IPS-20b (cell line): ENCODE data around the gene HNRNPAB.

Experiments
- H3K27ac ChIP-seq: one replicate; pipeline ENCODE4 v1.5.1; 2013; ENCODE audit warnings: low read length
- H3K27me3 ChIP-seq: 2 replicates; pipeline ENCODE4 v1.6.1; 2013; ENCODE audit warnings: mild to moderate bottlenecking, low read length, inconsistent platforms; ENCODE audit not compliant: insufficient read depth
- H3K36me3 ChIP-seq: 2 replicates; pipeline ENCODE4 v1.6.1; 2013; ENCODE audit warnings: low read depth, mild to moderate bottlenecking, inconsistent platforms, low read length, moderate library complexity; ENCODE audit not compliant: insufficient read depth
- H3K4me1 ChIP-seq: 2 replicates; pipeline ENCODE4 v1.6.1; 2013; ENCODE audit warnings: mild to moderate bottlenecking, control low read depth, inconsistent platforms, low read length, moderate library complexity; ENCODE audit not compliant: insufficient read depth
- H3K4me3 ChIP-seq: 2 replicates; pipeline ENCODE4 v1.5.1; 2013; ENCODE audit warnings: mild to moderate bottlenecking, low read length, inconsistent platforms
- H3K9ac ChIP-seq: 2 replicates; pipeline ENCODE4 v1.6.1; 2013; ENCODE audit warnings: low read depth, mild to moderate bottlenecking, inconsistent platforms, low read length, moderate library complexity
- H3K9me3 ChIP-seq: 2 replicates; pipeline ENCODE4 v1.6.1; 2013; ENCODE audit warnings: mild to moderate bottlenecking, low read depth, low read length, inconsistent platforms; ENCODE audit not compliant: insufficient read depth

Gene HNRNPAB

GRCh38 chr5:178207183-178207916, 3.0 kb downstream of the HNRNPAB start:
- no peaks in the 10 kb centered on the region for H3K27me3 ChIP-seq
- peaks cover 71% of the 10 kb centered on the region for H3K36me3 ChIP-seq
- H3K4me3 ChIP-seq = peak overlapping the region; percentile 100
- no peaks in the 10 kb centered on the region for H3K4me1 ChIP-seq
- no peaks in the 10 kb centered on the region for H3K9me3 ChIP-seq
- H3K9ac ChIP-seq = peak overlapping the region; percentile 94; the same call in 1 of the 2 replicates
- no peak overlapping the region for H3K27ac ChIP-seq

DNA sequence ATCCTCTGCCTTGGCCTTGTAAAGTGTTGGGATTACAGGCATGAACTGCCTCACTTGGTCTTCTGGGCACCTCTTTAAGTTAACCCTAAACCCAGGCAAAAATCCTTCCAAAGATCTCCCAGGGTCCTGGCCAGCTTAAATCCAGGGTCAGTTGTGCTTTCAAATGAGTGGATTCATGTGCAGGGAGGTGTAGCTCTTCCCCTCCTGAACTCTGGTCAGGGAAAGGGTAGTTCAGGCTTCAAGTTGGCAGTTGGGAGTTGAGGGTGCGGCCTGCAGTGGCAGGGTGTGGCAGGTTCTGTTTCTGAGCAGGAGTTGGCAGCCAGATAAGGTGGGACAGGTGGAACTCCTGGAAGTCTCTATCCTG, 3.6 kb downstream of the HNRNPAB start:
- peaks cover 76% of the 10 kb centered on the region for H3K36me3 ChIP-seq
- no peaks in the 10 kb centered on the region for H3K9me3 ChIP-seq
- H3K9ac ChIP-seq = no peak overlapping the region
- H3K4me3 ChIP-seq = no peak overlapping the region; the same call in 1 of the 2 replicates
- no peaks in the 10 kb centered on the region for H3K4me1 ChIP-seq
- no peak overlapping the region for H3K27ac ChIP-seq
- H3K27me3 ChIP-seq = no peaks in the 10 kb centered on the region

- H3K4me1 ChIP-seq = no peaks in the 10 kb centered on the region
- no peaks in the 10 kb centered on the region for H3K9me3 ChIP-seq
- H3K27me3 ChIP-seq = no peaks in the 10 kb centered on the region
- no peak overlapping the region for H3K27ac ChIP-seq
- peaks cover 84% of the 10 kb centered on the region for H3K36me3 ChIP-seq
- H3K4me3 ChIP-seq = no peak overlapping the region
- H3K9ac ChIP-seq = no peak overlapping the region
Measured at GRCh38 chr5:178208540-178209227, 4.4 kb downstream of the HNRNPAB start.

DNA sequence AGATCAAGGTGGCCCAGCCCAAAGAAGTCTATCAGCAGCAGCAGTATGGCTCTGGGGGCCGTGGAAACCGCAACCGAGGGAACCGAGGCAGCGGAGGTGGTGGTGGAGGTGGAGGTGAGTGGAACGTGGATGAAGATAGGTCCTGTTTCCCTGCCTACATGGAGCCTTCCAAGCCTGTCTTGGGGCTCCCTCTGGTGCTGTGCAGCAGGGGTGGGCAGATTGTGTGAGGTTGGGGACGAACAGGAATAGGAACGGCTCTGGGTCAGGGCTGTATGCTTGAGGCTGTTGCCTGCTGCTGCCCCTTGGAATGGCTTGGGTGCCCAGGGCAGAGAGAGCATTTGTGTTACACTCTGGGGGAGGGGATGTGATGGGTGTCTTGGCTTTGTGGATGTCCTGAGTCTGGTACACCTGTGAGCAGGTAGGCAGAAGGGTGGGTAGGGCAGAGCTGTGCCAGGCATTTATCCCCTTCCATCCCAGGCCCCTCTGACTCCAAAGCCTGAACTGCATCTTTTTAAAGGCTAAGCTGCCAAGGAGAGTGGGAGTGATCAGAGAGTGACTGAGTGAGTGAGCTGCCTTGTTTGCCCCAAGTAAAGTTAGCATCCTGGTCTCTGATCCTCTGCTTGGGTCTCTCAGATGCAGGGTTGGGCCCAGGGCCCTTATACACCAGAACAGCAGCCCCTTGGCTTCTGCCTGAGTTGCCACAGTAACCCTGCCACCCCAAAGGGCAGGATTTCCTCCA, 5.2 kb downstream of the HNRNPAB start:
- Histone ChIP-seq H3K27me3 (no peaks in the 10 kb centered on the region), H3K36me3 (peaks cover 92% of the 10 kb centered on the region), H3K4me3 (no peak overlapping the region), H3K27ac (no peak overlapping the region), H3K9ac (no peak overlapping the region), H3K4me1 (no peaks in the 10 kb centered on the region), H3K9me3 (no peaks in the 10 kb centered on the region)

DNA sequence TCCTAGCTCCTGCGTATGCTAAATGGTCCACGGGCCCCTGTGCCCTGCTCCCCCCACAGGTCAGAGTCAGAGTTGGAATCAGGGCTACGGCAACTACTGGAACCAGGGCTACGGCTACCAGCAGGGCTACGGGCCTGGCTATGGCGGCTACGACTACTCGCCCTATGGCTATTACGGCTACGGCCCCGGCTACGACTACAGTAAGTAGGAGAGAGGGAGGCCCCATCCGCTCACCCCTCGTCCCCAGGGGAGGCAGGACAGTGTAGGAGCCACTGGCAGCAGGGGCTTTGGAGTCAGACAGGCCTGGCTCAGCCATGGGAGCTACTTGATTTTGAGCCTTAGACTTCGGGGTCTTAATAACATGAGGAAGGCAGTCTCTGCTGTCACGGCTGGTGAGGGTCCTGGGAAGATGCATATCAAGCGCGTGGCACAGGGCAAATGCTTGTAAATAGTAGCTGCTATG, 5.8 kb downstream of the HNRNPAB start:
- H3K4me3 ChIP-seq = no peak overlapping the region
- no peak overlapping the region for H3K27ac ChIP-seq
- H3K4me1 ChIP-seq = no peaks in the 10 kb centered on the region
- no peaks in the 10 kb centered on the region for H3K9me3 ChIP-seq
- H3K27me3 ChIP-seq = no peaks in the 10 kb centered on the region
- peaks cover 98% of the 10 kb centered on the region for H3K36me3 ChIP-seq
- H3K9ac ChIP-seq = no peak overlapping the region

GRCh38 chr5:178210686-178211085, 6.4 kb downstream of the HNRNPAB start:
- Histone ChIP-seq H3K27ac (no peak overlapping the region), H3K9ac (no peak overlapping the region), H3K36me3 (peaks cover 100% of the 10 kb centered on the region), H3K4me1 (no peaks in the 10 kb centered on the region), H3K9me3 (no peaks in the 10 kb centered on the region), H3K27me3 (no peaks in the 10 kb centered on the region), H3K4me3 (no peak overlapping the region)

GRCh38 chr5:178211095-178212048, 7.0 kb downstream of the HNRNPAB start:
- no peaks in the 10 kb centered on the region; the same call in 1 of the 2 replicates for H3K4me1 ChIP-seq
- H3K27ac ChIP-seq = no peak overlapping the region
- no peaks in the 10 kb centered on the region for H3K27me3 ChIP-seq
- H3K9me3 ChIP-seq = no peaks in the 10 kb centered on the region
- no peak overlapping the region for H3K9ac ChIP-seq
- no peak overlapping the region for H3K4me3 ChIP-seq
- peaks cover 100% of the 10 kb centered on the region for H3K36me3 ChIP-seq

DNA sequence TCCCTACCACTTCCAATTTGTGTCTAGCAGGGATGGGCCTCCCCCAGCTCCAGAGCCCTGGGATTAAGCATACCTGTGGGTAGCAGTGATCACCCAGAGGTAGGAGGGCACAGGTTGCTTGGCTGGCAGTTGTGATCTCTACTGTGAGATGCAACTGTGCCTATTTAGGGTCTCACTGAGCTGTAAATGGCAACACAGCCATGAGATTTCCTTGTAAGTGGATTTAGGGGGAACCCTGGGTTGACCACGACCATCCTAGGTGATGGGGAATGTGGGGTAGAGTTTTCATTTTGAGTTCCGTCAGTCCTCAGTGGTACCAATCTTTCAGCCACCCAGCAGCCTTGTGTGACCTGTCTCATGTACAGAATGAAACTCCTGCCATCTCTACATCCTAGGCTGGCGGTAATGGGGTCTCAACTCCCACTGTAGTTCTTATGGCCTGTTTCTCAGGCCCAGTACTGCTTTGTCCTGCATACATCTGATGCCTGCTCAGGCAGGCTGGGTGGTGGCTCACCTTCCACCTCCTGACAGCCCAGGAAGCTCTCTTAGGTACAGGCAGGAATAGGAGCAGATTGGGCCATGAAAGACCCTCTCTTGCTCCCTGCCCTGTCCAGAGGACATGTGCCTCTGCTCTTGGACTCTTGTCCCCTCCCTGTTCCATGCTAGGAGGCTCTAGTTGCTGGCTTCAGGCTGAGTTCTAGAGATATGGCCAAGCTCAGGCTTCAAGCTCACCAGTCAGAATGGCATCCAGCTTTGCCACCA, 8.1 kb downstream of the HNRNPAB start:
- Histone ChIP-seq H3K9me3 (no peaks in the 10 kb centered on the region), H3K27ac (no peak overlapping the region), H3K36me3 (peaks cover 96% of the 10 kb centered on the region), H3K4me1 (no peaks in the 10 kb centered on the region; the same call in 1 of the 2 replicates), H3K27me3 (no peaks in the 10 kb centered on the region), H3K4me3 (no peak overlapping the region), H3K9ac (no peak overlapping the region)

GRCh38 chr5:178213003-178213461, 8.7 kb downstream of the HNRNPAB start:
- Histone ChIP-seq H3K4me1 (no peaks in the 10 kb centered on the region; the same call in 1 of the 2 replicates), H3K36me3 (peaks cover 90% of the 10 kb centered on the region), H3K4me3 (no peak overlapping the region), H3K27me3 (no peaks in the 10 kb centered on the region), H3K27ac (no peak overlapping the region), H3K9ac (no peak overlapping the region), H3K9me3 (no peaks in the 10 kb centered on the region)

DNA sequence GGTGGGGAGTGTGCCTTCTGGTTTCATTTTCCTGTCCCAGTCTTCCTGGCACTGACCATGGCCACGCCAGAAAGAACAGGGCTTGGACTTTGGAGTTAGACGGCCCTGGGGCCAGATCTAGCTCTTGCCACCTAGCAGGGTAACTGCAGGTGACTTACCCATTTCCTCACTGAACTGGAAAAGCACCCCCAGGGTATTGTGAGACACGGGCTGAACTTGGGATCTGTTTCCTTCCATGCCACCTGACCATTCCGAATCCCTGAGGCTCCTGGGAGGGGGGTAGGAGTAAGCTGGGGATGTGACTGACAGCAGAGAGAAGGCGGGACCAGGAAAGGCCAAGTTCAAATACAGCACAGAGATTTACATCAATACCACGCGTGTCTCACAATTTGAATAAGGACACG, 9.4 kb downstream of the HNRNPAB start:
- Histone ChIP-seq H3K27ac (no peak overlapping the region), H3K27me3 (no peaks in the 10 kb centered on the region), H3K9ac (no peak overlapping the region), H3K4me1 (no peaks in the 10 kb centered on the region; the same call in 1 of the 2 replicates), H3K4me3 (no peak overlapping the region), H3K36me3 (peaks cover 90% of the 10 kb centered on the region), H3K9me3 (no peaks in the 10 kb centered on the region)
